Measurements from ENCODE around the gene PCDHGA7. TPM values are rescaled to one million over a fixed set of nuclear protein-coding genes. Genes with fewer than 3 reads are reported as not detected.
"Not testable (repeated sequence)": the region's sequence is repeated elsewhere in the genome, so short reads cannot be mapped to it uniquely, and the experiment has no call there.

Gene PCDHGA7
- polyA plus RNA-seq, 1 of the 3 experiments (the other 2 are of a cell fraction): 7.8 TPM

- H3K4me2 ChIP-seq: no peak overlapping the region
- peak overlapping the region in 1 of 2 experiments; percentile 3; a peak in 1 of 4 replicates for H3K4me3 ChIP-seq (ENCODE audit: low read depth in 2 of 2, low read length in 1 of 2)
- H4K20me1 ChIP-seq (ENCODE audit: insufficient read depth): no peaks in the 10 kb centered on the region
- 0 out of 2 replicates have a peak, but pooled peaks cover 3% of the 10 kb centered on the region for H3K9me3 ChIP-seq
- TF ChIP-seq IRF3 (IDR thresholded peaks at IDR 0.05; ENCODE audit: low read depth, low read length): no peak
- no peak for TF ChIP-seq TAF1 (IDR thresholded peaks at IDR 0.05; ENCODE audit: borderline replicate concordance, low read depth, low read length)
- no peak for TF ChIP-seq USF1 (IDR thresholded peaks at IDR 0.05; ENCODE audit: borderline replicate concordance, low read depth)
- H3K36me3 ChIP-seq (replicated peaks in 1 of 2; ENCODE audit: control insufficient read depth in 1 of 2, insufficient read depth in 2 of 2, low read length in 1 of 2): peaks cover 0 to 4% of the 10 kb centered on the region in 2 experiments
- ChIA-PET POLR2A (no interaction called here), CTCF (interaction anchor here (1.6 to 1.7 kb wide), 2 partner anchors 65 to 140 kb away, joined by 3 read pairs; partner anchors contain the start of gene TAF7)
- no peaks in the 10 kb centered on the region for H3K9me2 ChIP-seq
- no peak overlapping the region for H3K27ac ChIP-seq (ENCODE audit: low read depth in 2 of 2, low read length in 1 of 2)
- DNase-seq: no peak
- no peak overlapping the region for H3K9ac ChIP-seq
- H3K27me3 ChIP-seq (ENCODE audit: insufficient read depth): no peaks in the 10 kb centered on the region
- 0 out of 2 replicates have a peak, but pooled peaks cover 5% of the 10 kb centered on the region for H3K79me2 ChIP-seq (ENCODE audit: insufficient read depth)
- WGBS (ENCODE audit: low lambda C conversion rate): 76% methylated on average over 34 of the region's 43 CpGs
- no peaks in the 10 kb centered on the region; a peak in 1 of 4 replicates for H3K4me1 ChIP-seq (ENCODE audit: control insufficient read depth in 1 of 2, insufficient read depth in 2 of 2, low read depth in 1 of 2, low read length in 1 of 2)
- H2AFZ ChIP-seq (ENCODE audit: low read depth): no peak overlapping the region
- H3F3A ChIP-seq (replicated peaks; ENCODE audit: insufficient read depth): no peaks in the 10 kb centered on the region
Measured at GRCh38 chr5:141384471-141385267, 2.1 kb downstream of the PCDHGA7 start.

- H3K27ac ChIP-seq (ENCODE audit: low read depth in 2 of 2, low read length in 1 of 2); H3K9ac ChIP-seq; H3K4me3 ChIP-seq (ENCODE audit: low read depth in 2 of 2, low read length in 1 of 2); H3K9me2 ChIP-seq; H3K4me2 ChIP-seq; H3K27me3 ChIP-seq (ENCODE audit: insufficient read depth); DNase-seq; H3F3A ChIP-seq (replicated peaks; ENCODE audit: insufficient read depth); POLR2A ChIA-PET; H3K9me3 ChIP-seq; H2AFZ ChIP-seq (ENCODE audit: low read depth); H4K20me1 ChIP-seq (ENCODE audit: insufficient read depth); H3K79me2 ChIP-seq (ENCODE audit: insufficient read depth); H3K4me1 ChIP-seq (ENCODE audit: control insufficient read depth in 1 of 2, insufficient read depth in 2 of 2, low read depth in 1 of 2, low read length in 1 of 2): not testable (repeated sequence)
- TF ChIP-seq CTCF (IDR thresholded peaks at IDR 0.05): peak; percentile 8; the same call in 1 of the 2 replicates
- peaks cover 0 to 13% of the 10 kb centered on the region in 2 experiments for H3K36me3 ChIP-seq (replicated peaks in 1 of 2; ENCODE audit: control insufficient read depth in 1 of 2, insufficient read depth in 2 of 2, low read length in 1 of 2)
- 80% methylated on average over 21 of the region's 40 CpGs for WGBS (ENCODE audit: low lambda C conversion rate)
- CTCF ChIA-PET: interaction anchor here (2.0 kb wide), 1 partner anchor 170 kb away, joined by 5 read pairs; no protein-coding TSS in a partner anchor
Measured at GRCh38 chr5:141387557-141388311, 5.2 kb downstream of the PCDHGA7 start, which contains the start of gene PCDHGB4. Gene PCDHGB4 (plus strand): TSS chr5:141387698. CDS start chr5:141387885, 187 bp downstream.

Data from SK-N-SH (cell line).